ENCODE data around the gene GMEB2. TPM values are rescaled to one million over a fixed set of nuclear protein-coding genes. Genes with fewer than 3 reads are reported as not detected.
"Not testable (repeated sequence)": the region's sequence is repeated elsewhere in the genome, so short reads cannot be mapped to it uniquely, and the experiment has no call there.

Gene GMEB2, protein sequence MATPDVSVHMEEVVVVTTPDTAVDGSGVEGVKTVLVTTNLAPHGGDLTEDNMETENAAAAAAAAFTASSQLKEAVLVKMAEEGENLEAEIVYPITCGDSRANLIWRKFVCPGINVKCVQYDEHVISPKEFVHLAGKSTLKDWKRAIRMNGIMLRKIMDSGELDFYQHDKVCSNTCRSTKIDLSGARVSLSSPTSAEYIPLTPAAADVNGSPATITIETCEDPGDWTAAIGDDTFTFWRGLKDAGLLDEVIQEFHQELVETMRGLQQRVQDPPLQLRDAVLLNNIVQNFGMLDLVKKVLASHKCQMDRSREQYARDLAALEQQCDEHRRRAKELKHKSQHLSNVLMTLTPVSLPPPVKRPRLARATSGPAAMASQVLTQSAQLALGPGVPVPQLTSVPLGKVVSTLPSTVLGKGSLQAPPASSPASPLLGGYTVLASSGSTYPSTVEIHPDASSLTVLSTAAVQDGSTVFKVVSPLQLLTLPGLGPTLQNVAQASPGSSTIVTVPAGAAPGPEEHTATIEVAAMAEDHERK
- total RNA-seq (2014; rRNA removed; shearing (Covaris generic)): 42.5 and 43.6 TPM in 2 replicates

DNA sequence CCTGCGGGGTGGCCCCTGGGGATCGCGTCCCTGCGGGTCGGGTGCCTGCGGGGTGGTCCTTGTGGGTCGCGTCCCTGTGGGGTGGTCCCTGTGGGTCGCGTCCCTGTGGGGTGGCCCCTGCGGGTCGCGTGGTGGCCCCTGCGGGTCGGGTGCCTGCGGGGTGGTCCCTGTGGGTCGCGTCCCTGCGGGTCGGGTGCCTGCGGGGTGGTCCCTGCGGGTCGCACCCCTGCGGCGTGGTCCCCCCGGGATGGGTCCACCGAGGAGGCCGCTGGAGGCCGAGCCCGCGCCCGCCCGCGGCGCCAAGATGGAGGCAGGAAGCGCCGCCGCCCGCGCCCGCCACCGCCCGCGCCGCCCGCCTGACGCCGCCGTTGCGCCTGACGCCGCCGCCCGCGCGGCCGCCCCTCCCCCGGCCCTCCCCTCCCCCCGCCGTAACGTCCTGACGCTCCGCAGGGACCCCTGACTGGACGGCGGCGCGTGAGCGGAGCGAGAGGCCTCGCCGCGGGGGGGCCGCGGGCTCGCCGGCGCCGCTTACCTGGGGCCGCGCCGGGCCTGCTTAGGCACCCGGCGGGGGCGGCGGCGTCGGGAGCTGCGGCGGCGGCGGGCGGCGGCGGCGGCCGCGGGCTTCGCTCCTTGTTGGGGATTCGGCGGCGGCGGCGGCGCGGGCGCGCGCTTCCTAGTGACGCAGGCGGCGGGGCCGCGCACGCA lies at the start of gene GMEB2:
Gene GMEB2 (minus strand): TSS at position 678 of the 705 bp plus-strand sequence. CDS start 7,704 bp downstream, outside the sequence.
- DNase-seq (ENCODE audit: low spot score): peak; percentile 66

DNA sequence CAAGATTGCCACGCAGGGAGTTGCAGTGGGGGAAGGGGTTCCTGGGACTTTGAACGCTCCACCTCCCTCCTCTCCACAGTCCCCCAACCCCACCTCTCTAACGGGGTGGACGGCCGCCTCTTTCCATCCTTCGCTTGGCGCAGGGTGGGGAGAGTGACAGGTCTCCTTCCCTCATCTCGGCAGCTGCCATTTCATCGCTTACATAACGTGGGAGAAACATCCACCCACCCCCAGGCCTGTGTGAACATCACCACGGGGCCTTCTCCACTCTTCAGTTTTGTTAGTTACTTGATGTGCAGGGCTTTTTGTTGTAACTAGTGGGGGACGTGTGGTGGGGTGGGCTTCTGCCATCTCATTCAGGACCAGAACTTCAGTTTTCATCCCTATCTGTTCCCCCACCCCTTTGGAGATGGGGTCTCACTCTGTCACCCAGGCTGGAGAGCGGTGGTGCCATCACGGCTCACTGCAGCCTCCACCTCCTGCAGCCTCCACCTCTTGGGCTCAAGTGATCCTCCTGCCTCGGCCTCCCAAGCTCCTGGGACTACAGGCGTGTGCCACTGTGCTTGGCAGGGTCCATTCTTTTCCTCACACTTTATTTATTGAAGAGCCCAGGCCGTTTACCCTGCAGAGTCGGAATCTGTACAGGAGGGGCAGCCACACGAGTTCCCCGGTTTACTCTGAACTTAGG lies 48.9 kb upstream of the GMEB2 start:
- DNase-seq (ENCODE audit: low spot score): no peak

DNA sequence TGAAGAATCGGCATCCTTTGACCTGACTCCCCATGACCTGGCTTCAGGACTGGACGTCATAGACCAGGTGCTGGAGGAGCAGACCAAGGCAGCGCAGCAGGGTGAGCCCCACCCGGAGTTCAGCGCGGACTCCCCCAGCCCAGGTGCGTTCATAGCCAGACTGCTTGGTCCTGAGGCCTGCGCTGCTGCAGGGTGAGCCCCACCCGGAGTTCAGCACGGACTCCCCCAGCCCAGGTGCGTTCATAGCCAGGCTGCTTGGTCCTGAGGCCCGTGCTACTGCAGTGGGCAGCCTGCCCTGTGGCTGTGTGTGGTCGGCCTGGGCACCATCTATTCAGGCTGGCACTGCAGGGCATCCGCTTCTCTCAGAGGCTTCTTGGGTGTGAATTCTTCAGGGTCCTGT lies 47.0 kb upstream of the GMEB2 start:
- DNase-seq (ENCODE audit: low spot score): no peak

DNA sequence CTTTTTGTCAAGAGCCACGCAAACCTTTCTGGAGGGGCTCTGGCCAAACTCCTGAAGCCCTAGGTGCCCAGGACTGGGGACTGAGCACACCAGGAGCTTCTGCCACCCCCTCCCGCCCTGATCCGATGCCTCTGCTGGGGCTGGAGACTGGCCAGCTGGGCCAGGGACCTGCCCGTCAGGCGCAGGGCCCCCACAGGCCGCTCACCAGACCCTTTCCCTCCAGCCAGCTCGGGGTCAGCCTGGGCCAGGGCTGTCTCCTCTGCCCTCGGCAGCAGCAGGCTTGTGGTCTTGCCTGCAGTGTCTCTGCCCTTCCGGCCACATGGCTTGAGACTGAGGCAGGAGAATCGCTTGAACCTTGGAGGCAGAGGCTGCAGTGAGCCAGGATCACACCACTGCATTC lies 45.8 kb upstream of the GMEB2 start:
- no peak for DNase-seq (ENCODE audit: low spot score)

DNA sequence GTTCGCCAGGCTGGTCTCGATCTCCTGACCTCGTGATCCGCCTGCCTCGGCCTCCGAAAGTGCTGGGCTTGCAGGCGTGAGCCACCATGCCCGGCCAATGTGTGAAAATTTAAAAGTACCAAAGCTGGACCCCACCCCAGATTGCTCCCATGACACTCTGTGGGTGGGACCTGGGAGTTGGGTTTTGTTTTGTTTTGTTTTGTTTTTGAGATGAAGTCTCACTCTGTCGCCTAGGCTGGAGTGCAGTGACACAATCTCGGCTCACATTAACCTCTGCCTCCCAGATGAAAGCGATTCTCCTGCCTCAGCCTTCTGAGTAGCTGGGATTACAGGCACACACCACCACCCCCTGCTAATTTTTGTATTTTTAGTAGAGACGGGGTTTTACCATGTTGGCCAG lies 44.8 kb upstream of the GMEB2 start:
- DNase-seq (ENCODE audit: low spot score): not testable (repeated sequence)

DNA sequence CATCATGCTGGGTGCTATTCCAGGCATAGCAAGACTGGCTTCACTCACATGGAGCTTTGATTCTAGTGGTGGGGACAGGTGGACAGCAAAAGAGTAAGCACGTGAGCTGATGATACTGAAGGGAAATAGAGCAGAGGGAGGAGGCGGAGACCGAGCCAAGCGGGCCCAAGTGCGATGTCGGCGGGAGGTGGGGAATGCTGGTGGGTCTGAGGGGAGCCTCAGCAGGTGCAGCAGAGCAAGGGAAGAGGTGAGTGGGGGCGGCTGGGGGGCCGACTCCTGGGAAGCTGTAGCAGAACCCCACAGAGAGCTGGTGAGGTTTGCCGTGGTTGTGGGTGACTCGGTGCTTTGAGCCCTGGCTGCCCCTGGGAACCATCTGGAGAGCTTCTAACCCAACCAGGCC lies 41.5 kb upstream of the GMEB2 start:
- DNase-seq (ENCODE audit: low spot score): no peak

DNA sequence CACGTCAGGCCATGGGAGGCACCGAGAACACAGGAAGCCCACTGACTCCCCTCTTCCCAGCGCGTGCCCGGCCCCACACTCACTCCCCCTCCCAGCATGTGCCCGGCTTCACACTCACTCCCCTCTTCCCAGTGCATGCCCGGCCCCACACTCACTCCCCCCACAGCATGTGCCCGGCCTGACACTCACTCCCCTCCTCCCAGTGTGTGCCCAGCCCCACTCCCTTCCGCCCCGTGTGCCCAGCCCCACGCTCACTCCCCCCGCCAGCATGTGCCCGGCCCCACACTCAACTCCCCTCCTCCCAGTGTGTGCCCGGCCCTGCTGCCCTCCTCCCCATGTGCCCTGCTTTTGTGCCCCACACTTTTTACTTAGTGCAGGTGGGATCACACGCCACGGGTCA lies 41.0 kb upstream of the GMEB2 start:
- DNase-seq (ENCODE audit: low spot score): no peak

DNA sequence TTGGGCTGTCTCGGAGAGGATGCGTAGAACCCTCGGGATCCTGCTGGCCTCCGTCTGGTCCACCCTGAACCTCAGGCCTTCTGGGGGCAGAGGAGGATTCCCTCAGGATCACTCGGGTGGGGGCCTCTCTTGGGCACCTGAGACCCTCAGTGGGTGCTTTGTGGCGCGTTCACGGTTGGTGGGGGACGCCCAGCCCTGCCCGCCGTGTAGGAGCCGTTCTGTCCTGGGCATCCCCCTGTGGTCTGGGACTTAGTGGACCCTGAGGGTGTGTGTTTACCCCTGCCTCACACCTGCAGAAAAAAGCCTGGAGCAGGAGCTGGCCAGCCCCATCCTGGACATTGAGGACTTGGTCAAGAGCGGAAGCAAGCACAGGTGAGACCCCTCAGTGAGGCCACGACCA lies 38.8 kb upstream of the GMEB2 start:
- no peak for DNase-seq (ENCODE audit: low spot score)

DNA sequence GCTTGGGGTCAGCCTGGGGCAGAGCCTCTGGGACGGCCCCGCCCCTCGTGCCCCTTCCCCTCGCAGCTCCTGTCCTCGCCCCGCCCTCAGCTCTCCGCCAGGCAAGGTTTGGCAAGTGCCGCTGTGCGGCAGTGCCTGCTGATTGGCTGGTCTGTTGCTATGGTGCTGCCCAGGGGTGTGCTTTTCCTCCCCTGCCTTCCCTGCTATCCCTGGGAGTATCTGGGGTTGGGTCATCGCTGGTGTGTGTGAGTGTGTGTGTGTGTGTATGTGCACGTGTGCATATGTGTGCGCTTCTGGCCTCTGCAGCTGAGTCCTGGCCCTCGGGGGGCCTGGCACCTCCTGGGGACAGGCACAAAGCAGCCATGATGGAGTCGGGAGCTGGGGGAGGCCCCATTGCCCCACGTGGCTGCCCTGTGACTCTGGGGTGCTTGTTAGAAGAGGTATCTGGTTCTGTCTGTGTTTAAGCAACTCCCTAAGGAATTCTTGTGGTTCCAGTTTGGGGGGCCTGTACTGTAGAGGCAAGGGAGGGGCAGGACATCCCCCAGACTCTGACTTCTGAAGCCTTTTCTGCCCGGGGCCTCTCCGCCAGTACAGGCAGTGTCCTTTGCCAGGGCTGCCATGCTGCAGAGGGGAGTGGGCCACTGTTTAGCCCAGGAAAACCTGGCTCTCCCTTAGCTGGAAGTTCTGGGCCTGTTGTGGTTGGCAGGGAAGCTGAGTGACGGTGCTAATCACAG lies 38.1 kb upstream of the GMEB2 start:
- no peak for DNase-seq (ENCODE audit: low spot score)

DNA sequence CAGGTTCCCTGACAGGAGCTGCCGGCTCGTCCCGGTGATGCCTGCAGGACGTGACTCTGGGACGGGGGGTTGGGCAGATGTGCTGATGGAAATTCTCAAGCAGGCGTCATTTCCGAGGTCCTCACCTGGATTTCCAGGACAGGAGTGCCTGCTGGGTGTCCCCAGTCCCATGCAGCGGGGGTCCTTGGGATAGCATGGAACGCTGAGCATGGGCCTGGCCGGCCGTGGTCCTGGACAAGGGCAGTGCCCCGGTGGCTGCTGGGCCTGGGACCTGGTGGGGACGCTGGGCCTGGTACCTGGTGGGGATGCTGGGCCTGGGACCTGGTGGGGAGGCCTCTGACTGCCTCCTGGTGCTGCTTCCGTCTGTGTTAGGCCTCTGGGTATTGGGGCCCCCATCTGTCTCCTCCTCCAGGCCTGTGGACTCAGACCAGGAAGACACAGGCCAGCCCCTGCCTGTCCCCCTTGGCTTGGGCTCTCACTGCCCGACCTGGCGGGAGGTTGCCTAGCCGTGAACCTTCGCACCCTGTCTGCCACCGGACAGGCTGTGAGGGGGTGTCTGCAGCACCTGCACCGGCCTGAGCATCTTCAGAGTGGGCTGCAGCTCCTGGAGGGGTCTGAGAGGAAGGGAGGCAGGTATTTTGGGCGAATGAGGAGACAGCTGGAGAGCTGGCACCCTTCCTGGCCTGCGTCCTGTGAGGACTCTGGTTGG lies 37.4 kb upstream of the GMEB2 start:
- no peak for DNase-seq (ENCODE audit: low spot score)

DNA sequence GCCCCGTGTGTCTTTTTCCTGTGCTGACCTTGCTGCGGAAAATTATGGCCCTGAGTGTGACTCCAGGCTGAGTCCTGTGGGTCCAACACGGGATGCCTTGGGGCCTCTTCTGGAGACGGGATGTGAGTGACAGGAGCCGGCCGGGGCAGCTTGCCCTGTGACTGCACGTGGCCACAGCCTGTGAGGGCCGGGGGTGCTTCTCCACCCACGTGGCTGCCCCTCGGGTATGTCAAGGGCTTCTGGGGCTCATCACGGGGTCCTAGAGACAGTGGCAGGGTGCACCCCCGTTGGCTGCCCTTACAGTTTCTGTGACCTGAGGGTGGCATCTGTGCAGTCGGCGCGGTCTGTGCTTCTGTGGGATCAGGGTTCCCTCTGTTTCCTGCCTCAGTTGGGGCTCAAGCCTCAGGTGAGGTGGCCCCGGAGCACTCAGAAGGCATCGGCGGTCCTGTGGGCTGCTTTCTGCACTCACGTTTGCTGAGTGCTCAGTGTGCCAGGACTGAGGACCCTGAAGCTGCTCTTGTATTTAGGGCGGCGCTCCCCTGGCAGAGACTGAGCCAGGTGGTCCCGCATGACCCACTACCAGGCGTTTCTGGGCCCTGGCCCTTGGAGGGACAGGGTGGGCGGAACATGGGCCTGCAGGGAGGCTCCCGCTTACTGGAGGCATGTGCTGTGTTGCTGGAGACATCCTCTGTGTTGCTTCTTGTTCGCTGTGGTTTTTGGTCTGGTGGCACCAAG lies 36.6 kb upstream of the GMEB2 start:
- DNase-seq (ENCODE audit: low spot score): no peak

DNA sequence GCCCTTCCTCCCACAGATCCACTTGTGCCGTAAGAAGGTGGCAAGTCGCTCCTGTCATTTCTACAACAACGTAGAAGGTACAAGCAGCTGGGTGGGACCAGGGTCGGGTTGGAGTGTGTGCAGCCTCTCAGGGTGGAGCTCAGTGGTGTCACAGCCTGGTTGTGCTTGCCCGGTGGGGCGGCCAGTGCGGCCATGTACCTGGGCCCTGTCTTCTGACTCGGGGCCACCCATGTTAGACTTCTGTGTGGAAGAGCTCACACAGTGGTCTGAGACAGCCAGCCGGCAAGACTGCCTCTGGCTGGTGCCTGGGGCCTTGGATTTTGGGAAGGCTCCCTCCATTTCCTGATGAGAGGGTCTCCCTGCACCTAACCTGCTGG lies 35.9 kb upstream of the GMEB2 start:
- no peak for DNase-seq (ENCODE audit: low spot score)

DNA sequence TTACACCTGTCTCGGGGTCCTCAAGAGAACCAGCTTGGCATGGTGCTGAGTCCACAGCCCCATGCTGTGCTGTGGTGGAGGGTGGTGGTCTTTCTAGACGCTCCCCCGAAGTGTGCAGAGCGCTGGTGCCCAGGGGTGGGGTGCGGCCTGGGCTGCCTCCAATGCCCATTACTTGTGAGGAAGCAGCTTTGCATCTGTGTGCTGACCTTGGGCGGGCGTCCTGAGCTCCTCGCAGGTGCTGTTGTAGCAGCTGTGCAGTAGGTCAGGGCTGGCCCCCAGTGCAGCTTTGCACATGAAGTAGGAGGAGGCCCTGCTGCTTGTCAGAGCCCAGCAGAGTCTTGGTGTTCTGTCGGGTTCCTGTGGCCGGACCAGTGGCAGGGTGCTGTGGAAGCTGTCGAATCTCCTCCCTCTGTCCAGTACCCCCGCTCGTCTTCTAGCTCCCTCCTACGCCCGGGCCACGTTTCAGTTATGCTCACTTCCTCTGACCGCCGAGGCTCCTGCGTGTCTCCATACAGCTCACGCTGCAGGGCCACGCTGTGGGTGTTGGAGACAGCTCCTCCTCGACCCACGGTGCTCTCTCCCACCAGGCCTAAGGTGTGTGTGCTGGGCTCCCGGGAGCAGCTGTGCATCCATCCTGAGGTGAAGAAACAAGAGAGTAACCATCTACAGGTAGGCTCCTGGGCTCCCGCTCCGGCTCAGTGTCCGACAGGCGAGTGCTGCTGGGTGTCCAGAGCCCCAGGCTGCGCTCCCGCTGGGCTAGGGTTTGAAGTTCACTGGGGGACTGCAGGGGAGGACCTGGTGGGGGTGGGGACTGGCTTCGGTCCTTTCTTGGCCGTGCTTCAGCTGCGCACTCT lies 35.3 kb upstream of the GMEB2 start:
- no peak for DNase-seq (ENCODE audit: low spot score)

DNA sequence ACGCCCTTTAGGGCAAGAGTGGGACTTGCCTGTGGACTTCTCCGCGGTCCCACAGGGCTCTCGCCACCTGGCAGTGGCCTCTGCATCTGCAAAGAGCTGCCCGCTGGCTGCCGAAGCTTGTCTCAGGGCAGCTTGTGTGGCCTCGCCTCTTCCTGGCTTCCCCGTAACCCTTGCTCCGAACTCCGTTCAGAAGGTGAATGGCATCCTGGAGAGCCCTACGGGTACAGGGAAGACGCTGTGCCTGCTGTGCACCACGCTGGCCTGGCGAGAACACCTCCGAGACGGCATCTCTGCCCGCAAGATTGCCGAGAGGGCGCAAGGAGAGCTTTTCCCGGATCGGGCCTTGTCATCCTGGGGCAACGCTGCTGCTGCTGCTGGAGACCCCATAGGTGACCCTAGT lies 34.2 kb upstream of the GMEB2 start:
- DNase-seq (ENCODE audit: low spot score): no peak

DNA sequence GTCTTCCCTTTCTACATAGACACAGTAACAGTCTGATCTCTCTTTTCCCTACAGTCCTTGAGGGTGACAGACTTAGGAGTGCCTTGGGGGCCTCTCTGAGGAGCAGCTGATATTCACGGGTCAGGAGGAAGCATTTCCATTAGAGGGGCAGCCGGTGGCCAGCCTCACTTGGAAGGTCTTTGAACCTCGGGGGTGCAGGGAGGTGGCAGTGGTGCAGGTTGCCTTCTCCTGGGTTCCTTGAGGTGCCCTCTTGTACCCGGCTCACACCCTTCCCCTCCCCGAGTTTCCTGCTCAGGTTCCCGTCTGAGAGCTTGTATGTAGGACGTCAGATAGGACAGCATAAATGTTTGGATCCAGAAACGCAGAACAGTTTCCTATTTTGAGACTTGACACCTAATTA lies 33.7 kb upstream of the GMEB2 start:
- DNase-seq (ENCODE audit: low spot score): no peak

DNA sequence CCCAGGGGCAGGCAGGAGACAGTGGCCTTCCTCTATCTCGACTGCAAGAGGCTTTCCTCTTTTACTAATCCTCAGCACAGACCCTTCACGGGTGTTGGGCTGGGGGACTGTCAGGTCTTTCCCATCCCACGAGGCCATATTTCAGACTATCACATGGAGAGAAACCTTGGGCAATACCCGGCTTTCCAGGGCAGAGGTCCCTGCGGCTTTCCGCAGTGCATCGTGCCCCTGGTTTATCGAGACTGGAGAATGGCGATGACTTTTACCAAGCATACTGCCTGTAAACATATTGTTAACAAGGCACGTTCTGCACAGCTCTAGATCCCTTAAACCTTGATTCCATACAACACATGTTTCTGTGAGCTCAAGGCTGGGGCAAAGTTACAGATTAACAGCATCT lies 33.3 kb upstream of the GMEB2 start:
- not testable (repeated sequence) for DNase-seq (ENCODE audit: low spot score)

DNA sequence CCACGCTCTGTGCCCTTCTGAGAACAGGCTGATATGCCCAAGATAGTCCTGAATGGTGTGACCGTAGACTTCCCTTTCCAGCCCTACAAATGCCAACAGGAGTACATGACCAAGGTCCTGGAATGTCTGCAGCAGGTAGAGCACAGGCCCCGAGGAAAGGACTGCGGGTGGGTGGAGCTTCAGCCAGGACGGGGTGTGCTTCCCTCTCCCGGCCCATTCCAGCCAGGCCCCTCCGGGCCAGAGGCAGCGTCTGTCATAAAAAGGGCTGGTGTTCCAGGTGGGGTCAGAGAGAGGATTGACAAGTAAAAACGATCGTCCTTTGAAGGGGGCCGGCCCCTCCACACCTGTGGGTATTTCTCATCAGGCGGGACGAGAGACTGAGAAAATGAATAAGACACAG lies 32.5 kb upstream of the GMEB2 start:
- DNase-seq (ENCODE audit: low spot score): no peak

DNA sequence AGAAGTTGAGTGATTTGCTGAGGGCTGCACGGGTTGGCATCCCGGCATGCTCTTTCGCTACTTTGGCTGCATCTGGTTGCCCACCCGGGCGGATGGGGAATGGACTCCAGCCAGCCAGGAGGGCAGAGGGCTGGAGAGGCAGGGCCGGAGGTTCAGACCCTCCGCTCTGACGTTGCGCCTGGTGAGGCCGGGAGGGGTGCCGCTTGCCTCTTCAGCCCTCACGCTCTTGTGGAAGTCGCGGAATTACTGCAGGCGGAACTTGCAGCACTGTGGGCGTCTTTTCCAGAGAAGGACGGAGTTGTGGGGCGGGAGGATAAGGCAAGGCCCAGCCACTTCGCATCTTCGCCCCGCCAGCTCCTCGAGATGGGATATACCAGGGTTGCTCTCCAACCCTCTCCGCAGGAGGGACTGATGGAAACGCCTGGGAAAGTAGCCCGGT lies 31.9 kb upstream of the GMEB2 start:
- DNase-seq (ENCODE audit: low spot score): no peak

Data from HT-29 (cell line).